ENCODE measurements around the gene PROS1.
"Not testable (repeated sequence)": the region's sequence is repeated elsewhere in the genome, so short reads cannot be mapped to it uniquely, and the experiment has no call there.

PROS1 gene

GRCh38 chr3:93979850-93980676 lies 6.4 kb upstream of the PROS1 start, which contains the start of gene ARL13B:
Gene ARL13B, plus strand, starts transcription at chr3:93980155. Its CDS starts 269 bp downstream, at chr3:93980424.
- peak within 1 kb of the TSS; percentile 71 to 96 (median 78) for H3K4me3 ChIP-seq
- peak within 1 kb of the TSS; percentile 37 to 98 (median 86) for H3K27ac ChIP-seq

DNA sequence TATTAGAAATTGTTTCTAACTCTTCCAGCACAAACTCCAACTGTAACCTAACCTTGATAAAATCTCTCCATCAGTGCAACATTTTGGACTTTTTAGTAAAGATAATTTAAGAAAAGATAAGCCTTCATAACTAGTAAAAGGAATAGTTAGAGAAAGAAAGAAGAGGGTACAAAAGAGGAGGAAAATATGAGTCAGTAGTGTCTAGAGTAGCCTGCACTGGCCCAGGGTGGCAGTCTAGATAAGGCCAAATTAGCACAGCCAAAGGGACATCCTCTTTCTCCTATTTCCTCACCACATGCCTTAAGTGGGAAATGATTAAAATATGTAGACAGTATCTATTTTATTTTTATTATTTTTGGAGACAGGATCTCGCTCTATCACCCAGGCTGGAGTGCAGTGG lies 3.7 kb downstream of the PROS1 start:
- Histone ChIP-seq H3K27ac (peak overlapping the region in 1 of 21 experiments; percentile 46), H3K4me3 (no peak overlapping the region)

DNA sequence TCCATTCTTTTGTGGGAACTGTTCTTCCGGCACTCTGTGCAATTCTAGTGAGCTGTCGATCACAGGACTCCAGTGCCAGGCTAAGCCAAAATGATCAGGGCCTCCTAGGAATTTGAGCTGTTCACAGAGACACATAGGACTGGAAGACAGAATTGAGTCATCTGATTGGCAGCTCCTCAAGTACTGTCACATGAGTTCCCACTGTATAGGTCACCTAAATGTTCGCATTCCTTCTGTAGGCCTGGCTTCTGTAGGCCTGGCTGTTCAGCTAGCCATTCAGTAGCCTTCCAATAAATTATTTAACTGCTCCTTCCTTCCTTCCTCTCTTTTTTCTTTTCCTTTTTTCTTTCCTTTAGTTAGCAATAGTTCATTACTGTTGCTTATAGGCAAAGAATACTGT lies 4.3 kb downstream of the PROS1 start:
- H3K4me3 ChIP-seq = no peak overlapping the region
- H3K27ac ChIP-seq = peak overlapping the region in 1 of 21 experiments; percentile 46

DNA sequence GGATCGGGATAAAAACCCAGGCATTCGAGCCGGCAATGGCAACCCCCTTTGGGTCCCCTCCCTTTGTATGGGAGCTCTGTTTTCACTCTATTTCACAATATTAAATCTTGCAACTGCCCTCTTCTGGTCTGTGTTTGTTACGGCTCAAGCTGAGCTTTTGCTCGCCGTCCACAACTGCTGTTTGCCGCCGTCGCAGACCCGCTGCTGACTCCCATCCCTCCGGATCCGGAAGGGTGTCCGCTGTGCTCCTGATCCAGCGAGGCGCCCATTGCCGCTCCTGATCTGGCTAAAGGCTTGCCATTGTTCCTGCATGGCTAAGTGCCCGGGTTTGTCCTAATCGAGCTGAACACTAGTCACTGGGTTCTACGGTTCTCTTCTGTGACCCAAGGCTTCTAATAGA lies 8.6 kb downstream of the PROS1 start:
- H3K4me3 ChIP-seq, H3K27ac ChIP-seq: not testable (repeated sequence)

DNA sequence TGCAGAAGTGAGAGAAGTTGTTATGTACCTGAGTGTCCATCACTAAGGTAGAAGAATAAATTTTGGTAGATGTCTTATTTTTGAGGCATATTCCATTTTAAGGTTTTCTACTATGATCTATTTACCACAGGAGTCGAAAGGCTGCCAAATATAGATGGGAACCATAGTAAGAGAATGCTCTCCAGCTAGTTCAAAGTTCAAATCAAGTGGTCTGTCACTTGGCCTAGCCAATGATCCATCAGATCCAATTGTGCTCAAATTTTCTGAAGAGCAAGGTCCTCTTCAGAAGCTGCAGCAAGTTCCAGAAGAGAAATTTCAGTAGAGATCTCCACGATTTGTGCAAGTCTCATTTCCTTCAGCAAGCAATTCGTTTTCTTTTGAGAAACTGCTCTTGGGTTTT lies 10.9 kb downstream of the PROS1 start:
- Histone ChIP-seq H3K4me3 (no peak overlapping the region), H3K27ac (no peak overlapping the region)

DNA sequence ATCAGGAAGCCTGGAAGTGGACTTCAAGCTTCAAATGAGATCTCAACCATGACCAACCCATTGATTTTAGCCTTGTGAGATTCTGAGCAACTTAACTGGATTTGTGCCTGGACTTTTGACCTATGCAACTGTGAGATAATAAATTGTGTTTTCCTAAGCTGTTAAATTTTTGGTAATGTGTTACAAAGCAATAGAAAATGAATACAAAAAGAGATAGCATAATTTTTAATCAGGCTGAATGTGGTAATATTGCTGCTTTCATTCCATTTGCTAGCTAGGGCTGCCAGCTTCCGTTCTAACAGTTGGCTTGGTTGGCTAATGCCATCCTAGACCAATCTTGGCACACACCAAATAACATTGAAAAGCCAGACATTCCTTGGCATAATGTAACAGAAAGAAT lies 12.2 kb downstream of the PROS1 start:
- H3K27ac ChIP-seq = no peak overlapping the region
- H3K4me3 ChIP-seq = no peak overlapping the region

DNA sequence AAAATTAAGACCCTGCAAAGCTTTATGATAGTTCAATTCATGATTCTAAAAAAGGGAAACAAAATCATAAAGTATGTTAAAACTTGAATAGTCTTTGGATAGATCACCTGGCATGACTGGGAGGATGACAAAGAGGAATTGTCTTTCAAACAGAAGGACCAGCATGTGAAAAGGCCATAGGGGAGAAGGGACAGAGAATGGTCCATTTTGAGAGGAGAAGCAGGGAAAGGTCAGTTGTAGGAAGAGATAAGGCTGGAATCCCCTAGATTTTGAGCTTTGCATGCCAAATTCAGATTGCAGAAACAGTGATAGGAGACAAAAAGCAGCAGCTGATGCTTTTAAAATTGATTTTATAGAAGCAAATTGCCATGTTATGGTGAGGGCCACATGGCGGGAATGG lies 12.7 kb downstream of the PROS1 start:
- H3K27ac ChIP-seq = no peak overlapping the region
- H3K4me3 ChIP-seq = no peak overlapping the region

GRCh38 chr3:93949958-93950357 lies 23.7 kb downstream of the PROS1 start:
- not testable (repeated sequence) for H3K4me3 ChIP-seq, H3K27ac ChIP-seq

- H3K27ac ChIP-seq, H3K4me3 ChIP-seq: not testable (repeated sequence)
These were observed 36.2 kb downstream of the PROS1 start for GRCh38 chr3:93937485-93937884.

- Histone ChIP-seq H3K27ac (no peak overlapping the region), H3K4me3 (no peak overlapping the region)
These were observed 37.1 kb downstream of the PROS1 start for GRCh38 chr3:93936549-93936948.

GRCh38 chr3:93934366-93935046 lies 39.2 kb downstream of the PROS1 start:
- Histone ChIP-seq H3K4me3 (no peak overlapping the region), H3K27ac (no peak overlapping the region)

DNA sequence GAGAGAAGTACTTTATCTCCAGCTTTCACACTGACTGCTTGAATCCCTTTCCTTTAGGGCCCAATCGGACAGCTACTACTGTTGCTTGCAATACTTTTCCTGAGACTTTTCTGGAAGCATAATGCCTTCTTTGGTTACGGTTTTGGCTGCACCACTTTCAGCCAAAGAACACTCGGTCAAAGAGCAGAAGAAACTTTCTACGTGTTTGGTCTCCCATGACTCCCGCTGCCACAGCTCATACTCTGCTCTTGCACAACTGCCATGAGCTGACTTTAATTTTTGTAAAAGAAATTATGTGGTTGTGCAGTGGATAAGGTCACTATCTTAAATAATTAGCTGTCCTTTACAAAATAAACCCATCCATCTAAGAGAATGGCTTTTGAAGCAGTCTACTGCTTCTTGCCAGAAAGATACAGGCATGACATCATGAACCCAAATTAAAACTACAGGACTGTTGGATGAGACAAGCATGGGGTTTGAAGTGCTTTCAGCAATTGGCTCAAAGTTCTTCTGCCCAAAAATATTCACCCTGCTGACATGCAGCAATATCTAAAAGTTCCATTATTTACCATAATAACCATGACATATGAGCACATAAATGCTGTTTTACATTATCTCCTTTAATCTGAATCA lies 42.0 kb downstream of the PROS1 start:
- Histone ChIP-seq H3K27ac (no peak overlapping the region), H3K4me3 (no peak overlapping the region)

DNA sequence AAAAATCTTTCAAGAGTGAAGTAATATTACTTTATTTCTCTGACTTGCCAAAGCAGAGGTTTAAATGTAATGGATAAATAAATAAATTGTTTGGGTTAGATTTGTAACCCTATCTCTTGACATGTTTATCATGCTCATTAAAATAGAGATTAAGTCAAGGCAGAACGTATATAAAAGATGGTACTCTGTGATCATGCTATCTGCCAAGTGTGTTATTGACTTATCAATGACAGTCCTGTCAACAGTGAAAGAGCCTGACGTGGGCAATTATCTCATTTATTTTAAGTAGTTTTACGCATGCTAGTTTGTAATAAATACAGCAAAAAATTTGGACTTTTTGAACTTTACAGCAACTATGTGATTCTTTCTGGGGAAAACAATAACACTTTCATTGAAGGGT lies 43.7 kb downstream of the PROS1 start:
- Histone ChIP-seq H3K4me3 (no peak overlapping the region), H3K27ac (no peak overlapping the region)

DNA sequence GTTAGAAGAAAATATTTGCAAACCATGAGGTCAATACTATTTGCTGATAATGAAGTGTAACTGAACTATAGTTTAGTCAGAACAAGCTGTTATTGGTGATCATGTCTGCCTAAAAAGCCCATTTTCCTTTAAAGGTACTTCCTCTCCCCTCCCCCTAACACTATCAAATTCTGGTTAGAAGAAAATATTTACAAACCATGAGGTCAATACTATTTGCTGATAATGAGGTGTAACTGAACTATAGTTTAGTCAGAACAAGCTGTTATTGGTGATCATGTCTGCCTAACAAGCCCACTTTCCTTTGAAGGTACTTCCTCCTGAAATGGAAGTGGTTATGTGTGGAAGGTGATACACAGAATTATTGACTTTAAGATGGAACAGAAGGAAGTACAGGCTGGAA lies 46.9 kb downstream of the PROS1 start:
- no peak overlapping the region for H3K4me3 ChIP-seq
- H3K27ac ChIP-seq = no peak overlapping the region

DNA sequence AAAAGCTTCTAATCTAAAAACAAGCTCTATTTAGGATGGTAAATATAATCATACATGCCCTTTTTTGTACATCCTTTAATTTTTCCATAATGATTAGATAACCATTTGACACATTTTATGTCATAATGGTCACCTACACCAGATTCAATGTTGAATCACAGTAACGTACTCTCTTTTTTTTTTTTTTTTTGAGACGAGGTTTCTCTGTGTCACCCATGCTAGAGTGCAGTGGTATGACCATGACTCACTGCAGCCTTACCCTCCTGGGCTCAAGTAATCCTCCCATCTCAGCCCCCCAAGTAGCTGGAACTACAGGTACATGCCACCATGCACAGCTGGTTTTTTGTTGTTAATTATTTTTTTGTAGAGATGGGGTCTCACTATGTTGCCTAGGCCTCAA lies 49.2 kb downstream of the PROS1 start:
- Histone ChIP-seq H3K27ac (no peak overlapping the region), H3K4me3 (no peak overlapping the region)

DNA sequence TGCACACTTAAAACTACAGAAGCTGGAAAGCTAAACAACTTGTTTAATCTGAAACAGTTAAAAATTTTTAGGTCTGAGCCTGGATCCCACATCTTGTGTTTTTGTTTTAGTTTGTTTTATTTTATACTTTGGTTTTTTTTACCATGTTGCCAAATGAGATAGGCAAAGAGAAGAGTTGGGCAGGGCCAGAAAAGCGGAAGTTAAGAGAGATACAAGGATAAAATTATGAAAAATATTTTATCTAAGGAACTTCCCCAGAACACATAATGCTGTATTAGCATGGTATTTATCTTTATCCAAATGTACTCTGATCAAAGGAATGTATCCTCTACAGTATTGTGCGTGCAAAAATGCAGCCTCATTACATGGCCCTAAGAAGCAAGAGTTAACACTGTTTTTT lies 50.7 kb downstream of the PROS1 start:
- Histone ChIP-seq H3K4me3 (no peak overlapping the region), H3K27ac (no peak overlapping the region)

DNA sequence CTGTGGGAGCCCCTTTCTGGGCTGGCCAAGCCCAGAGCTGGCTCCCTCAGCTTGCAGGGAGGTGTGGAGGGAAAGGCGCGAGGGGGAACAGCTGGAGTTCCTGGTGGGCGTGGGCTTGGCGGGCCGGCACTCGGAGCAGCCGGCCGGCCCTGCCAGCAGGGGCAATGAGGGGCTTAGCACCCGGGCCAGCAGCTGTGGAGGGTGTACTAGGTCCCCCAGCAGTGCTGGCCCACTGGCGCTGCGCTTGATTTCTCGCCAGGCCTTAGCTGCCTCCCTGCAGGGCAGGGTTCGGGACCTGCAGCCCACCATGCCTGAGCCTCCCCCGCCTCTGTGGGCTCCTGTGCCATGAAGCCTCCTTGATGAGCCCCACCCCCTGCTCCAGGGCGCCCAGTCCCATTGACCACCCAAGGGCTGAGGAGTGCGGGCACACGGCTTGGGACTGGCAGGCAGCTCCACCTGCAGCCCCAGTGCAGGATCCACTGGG lies 56.1 kb downstream of the PROS1 start:
- H3K4me3 ChIP-seq, H3K27ac ChIP-seq: not testable (repeated sequence)

GRCh38 chr3:93913623-93914022 lies 60.1 kb downstream of the PROS1 start:
- not testable (repeated sequence) for H3K4me3 ChIP-seq, H3K27ac ChIP-seq

- H3K27ac ChIP-seq = no peak overlapping the region
- H3K4me3 ChIP-seq = no peak overlapping the region
These were observed 62.5 kb downstream of the PROS1 start for GRCh38 chr3:93911206-93911605.

DNA sequence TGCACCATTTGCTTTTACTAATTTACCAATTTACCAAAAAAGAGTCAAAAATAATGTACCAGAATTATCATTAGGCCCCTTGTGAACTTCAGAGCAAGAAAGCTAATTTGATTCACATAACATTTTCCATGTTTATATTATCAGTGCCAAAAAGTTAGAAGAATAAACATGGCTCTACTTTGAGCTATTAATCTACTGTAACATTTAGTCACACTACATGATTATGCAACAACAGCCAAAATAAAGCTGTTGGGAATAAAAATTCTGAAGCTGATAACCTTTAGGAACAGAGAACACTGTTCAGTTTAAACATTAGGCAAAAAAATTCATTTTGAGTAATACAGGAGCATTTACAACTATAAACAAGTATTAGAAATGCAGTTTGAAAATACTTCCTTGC lies 63.6 kb downstream of the PROS1 start:
- Histone ChIP-seq H3K4me3 (no peak overlapping the region), H3K27ac (no peak overlapping the region)

DNA sequence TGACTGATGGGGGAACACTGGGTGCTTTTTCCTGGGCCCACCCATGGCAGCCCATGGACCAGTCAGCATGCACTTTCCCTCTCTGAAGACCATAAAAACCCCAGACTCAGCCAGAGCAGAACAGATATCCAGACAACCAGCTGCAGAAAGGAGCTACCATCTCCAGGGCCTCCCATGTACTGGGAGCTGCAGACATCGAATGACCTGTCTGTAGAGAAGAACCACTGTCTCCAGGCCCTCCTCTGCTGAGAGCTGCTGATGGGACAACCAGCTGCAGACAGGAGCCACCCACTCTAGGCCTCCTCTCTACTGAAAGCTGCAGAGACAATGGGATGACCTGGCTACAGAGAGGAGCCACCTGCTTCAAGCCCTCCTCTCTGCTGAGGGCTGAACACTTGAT lies 66.6 kb downstream of the PROS1 start:
- Histone ChIP-seq H3K27ac (no peak overlapping the region), H3K4me3 (no peak overlapping the region)

Measured in skin epidermis (tissue), 12 donors.